ENCODE results near the gene SOCS3.

- TF ChIP-seq POLR2A (IDR thresholded peaks at IDR 0.05), result no peak
- TF ChIP-seq, protein P1, sequence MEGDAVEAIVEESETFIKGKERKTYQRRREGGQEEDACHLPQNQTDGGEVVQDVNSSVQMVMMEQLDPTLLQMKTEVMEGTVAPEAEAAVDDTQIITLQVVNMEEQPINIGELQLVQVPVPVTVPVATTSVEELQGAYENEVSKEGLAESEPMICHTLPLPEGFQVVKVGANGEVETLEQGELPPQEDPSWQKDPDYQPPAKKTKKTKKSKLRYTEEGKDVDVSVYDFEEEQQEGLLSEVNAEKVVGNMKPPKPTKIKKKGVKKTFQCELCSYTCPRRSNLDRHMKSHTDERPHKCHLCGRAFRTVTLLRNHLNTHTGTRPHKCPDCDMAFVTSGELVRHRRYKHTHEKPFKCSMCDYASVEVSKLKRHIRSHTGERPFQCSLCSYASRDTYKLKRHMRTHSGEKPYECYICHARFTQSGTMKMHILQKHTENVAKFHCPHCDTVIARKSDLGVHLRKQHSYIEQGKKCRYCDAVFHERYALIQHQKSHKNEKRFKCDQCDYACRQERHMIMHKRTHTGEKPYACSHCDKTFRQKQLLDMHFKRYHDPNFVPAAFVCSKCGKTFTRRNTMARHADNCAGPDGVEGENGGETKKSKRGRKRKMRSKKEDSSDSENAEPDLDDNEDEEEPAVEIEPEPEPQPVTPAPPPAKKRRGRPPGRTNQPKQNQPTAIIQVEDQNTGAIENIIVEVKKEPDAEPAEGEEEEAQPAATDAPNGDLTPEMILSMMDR (IDR thresholded peaks at IDR 0.05), result no peak
Observed at GRCh38 chr17:78371056-78371455, 11.2 kb upstream of the SOCS3 start.

All from Peyer's patch (tissue), 4 donors.